ENCODE results near the gene ADGRL1. TPM values are rescaled to one million over a fixed set of nuclear protein-coding genes. Genes with fewer than 3 reads are reported as not detected.
A peak's percentile ranks its signal among the peaks of the same experiment; 100 is the strongest.

The ADGRL1 gene
- polyA plus RNA-seq, 1 donor (not counting 4 experiments of a cell fraction or from before 2014, with no cell fraction given), result 3.2 TPM

- no peak overlapping the region for H3K4me3 ChIP-seq (ENCODE audit: control insufficient read depth in 2 of 3, extremely low read depth in 1 of 3, insufficient read depth in 2 of 3, low read depth in 1 of 3, low read length in 3 of 3)
- H3K27ac ChIP-seq (ENCODE audit: control insufficient read depth, insufficient read depth, low read length), result no peak overlapping the region
- no peak overlapping the region for H2AFZ ChIP-seq (ENCODE audit: control insufficient read depth, low read length)
- no peak overlapping the region for H3K4me2 ChIP-seq (ENCODE audit: control insufficient read depth, extremely low read depth, insufficient read depth, low read depth, low read length)
- no peaks in the 10 kb centered on the region for H4K20me1 ChIP-seq (ENCODE audit: control insufficient read depth, extremely low read depth, insufficient read depth, low read length)
- TF ChIP-seq EZH2 (IDR thresholded peaks at IDR 0.05; ENCODE audit: low read length), result no peak
- peak; percentile 47 to 59 (median 50) for TF ChIP-seq CTCF (optimal IDR thresholded peaks at IDR 0.05 in 1 of 3, IDR thresholded peaks at IDR 0.05 in 1 of 3, conservative IDR thresholded peaks at IDR 0.05 in 1 of 3; ENCODE audit: extremely low read depth in 1 of 3, insufficient read depth in 2 of 3, low read length in 3 of 3)
- DNase-seq (ENCODE audit: low read depth, low spot score) (no peak), FAIRE-seq (no peak)
- no peaks in the 10 kb centered on the region for H3K9me3 ChIP-seq (ENCODE audit: control insufficient read depth, low read depth, low read length)
- no peak overlapping the region for H3K9ac ChIP-seq (ENCODE audit: control insufficient read depth, extremely low read depth, insufficient read depth, low read length)
- no peaks in the 10 kb centered on the region for H3K9me1 ChIP-seq (ENCODE audit: control insufficient read depth, extremely low read depth, insufficient read depth, low read length)
- peaks cover 13% of the 10 kb centered on the region for H3K4me1 ChIP-seq (ENCODE audit: control insufficient read depth, extremely low read depth, insufficient read depth, low read length)
- no peaks in the 10 kb centered on the region for H3K36me3 ChIP-seq (ENCODE audit: control insufficient read depth in 2 of 2, extremely low read depth in 1 of 2, insufficient read depth in 2 of 2, low read length in 2 of 2)
- dilution Hi-C loops (cut with MboI; ENCODE audit: extremely low pct_ligation_motif_present, low sequenced_read_pairs), result no loop called here
- H3K79me2 ChIP-seq (ENCODE audit: control insufficient read depth, insufficient read depth, low read length), result peaks cover 9% of the 10 kb centered on the region
- no peaks in the 10 kb centered on the region for H3K27me3 ChIP-seq (ENCODE audit: control insufficient read depth, extremely low read depth, insufficient read depth, low read length)
These were observed 92.1 kb downstream of the ADGRL1 start for GRCh38 chr19:14113762-14114414.

DNA sequence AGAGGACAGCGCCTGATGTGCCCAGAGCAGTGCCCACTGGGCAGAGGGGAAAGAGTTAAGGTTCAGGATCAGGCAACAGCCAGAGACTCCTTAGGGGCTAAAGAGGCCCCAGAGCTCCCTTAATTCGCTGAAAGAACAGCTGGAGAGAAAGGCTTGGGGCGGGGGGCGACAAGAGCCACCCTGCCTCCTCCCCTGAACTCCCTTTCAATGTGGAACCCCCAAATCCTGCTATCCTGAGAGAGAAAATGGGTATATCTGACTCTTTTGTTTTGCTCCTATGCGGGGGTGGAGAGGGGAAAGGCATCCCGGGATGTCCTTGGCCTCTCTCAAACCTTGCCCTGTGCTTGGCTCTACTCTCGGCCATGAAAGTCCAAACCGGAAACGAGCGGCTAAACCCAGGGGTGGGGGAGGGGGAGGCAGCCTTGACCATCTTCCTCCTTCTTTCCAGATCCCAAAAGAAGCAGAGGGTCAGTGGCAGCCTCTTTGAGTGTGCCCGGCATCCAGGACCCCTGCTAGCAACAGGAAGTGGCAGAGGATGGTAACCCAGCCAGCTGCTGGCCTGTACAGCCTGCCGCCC, 93.1 kb downstream of the ADGRL1 start:
- Histone ChIP-seq H3K9me3 (ENCODE audit: control insufficient read depth, low read depth, low read length) (no peaks in the 10 kb centered on the region), H3K9ac (ENCODE audit: control insufficient read depth, extremely low read depth, insufficient read depth, low read length) (no peak overlapping the region), H3K27ac (ENCODE audit: control insufficient read depth, insufficient read depth, low read length) (no peak overlapping the region), H3K4me2 (ENCODE audit: control insufficient read depth, extremely low read depth, insufficient read depth, low read depth, low read length) (no peak overlapping the region), H3K4me1 (ENCODE audit: control insufficient read depth, extremely low read depth, insufficient read depth, low read length) (peaks cover 6% of the 10 kb centered on the region), H3K79me2 (ENCODE audit: control insufficient read depth, insufficient read depth, low read length) (peaks cover 9% of the 10 kb centered on the region), H3K9me1 (ENCODE audit: control insufficient read depth, extremely low read depth, insufficient read depth, low read length) (no peaks in the 10 kb centered on the region), H3K27me3 (ENCODE audit: control insufficient read depth, extremely low read depth, insufficient read depth, low read length) (no peaks in the 10 kb centered on the region), H2AFZ (ENCODE audit: control insufficient read depth, low read length) (no peak overlapping the region), H4K20me1 (ENCODE audit: control insufficient read depth, extremely low read depth, insufficient read depth, low read length) (no peaks in the 10 kb centered on the region), H3K4me3 (ENCODE audit: control insufficient read depth in 2 of 3, extremely low read depth in 1 of 3, insufficient read depth in 2 of 3, low read depth in 1 of 3, low read length in 3 of 3) (no peak overlapping the region), H3K36me3 (ENCODE audit: control insufficient read depth in 2 of 2, extremely low read depth in 1 of 2, insufficient read depth in 2 of 2, low read length in 2 of 2) (peaks cover 2 to 3% of the 10 kb centered on the region in 2 experiments)
- TF ChIP-seq EZH2 (IDR thresholded peaks at IDR 0.05; ENCODE audit: low read length) (no peak), CTCF (optimal IDR thresholded peaks at IDR 0.05 in 1 of 3, IDR thresholded peaks at IDR 0.05 in 1 of 3, conservative IDR thresholded peaks at IDR 0.05 in 1 of 3; ENCODE audit: extremely low read depth in 1 of 3, insufficient read depth in 2 of 3, low read length in 3 of 3) (no peak)
- FAIRE-seq, result no peak
- no peak for DNase-seq (ENCODE audit: low read depth, low spot score)
- dilution Hi-C loops (cut with MboI; ENCODE audit: extremely low pct_ligation_motif_present, low sequenced_read_pairs), result no loop called here
